ENCODE measurements around the gene CSMD2. TPM values are rescaled to one million over a fixed set of nuclear protein-coding genes. Genes with fewer than 3 reads are reported as not detected.

Gene CSMD2
- total and polyA plus RNA-seq, 2 of the 4 experiments (the other 2 are of a cell fraction), result under 0.01 to 0.36 TPM

- CTCF ChIA-PET, result no interaction called here
- Histone ChIP-seq H3K4ac (ENCODE audit: low read depth, low read length) (no peak overlapping the region), H3K18ac (ENCODE audit: low read depth, low read length) (no peak overlapping the region), H2AK5ac (ENCODE audit: low read depth, low read length) (no peak overlapping the region), H3K9me3 (ENCODE audit: control insufficient read depth, insufficient read depth, low read length) (no peaks in the 10 kb centered on the region), H2AK9ac (replicated peaks; ENCODE audit: low read depth, low read length, poor library complexity) (no peak overlapping the region), H2BK120ac (ENCODE audit: low read depth, low read length) (no peak overlapping the region), H3K14ac (replicated peaks; ENCODE audit: low read depth, low read length) (no peak overlapping the region), H3K4me1 (ENCODE audit: control insufficient read depth, insufficient read depth, low read length) (no peaks in the 10 kb centered on the region), H4K91ac (ENCODE audit: insufficient read depth, low read depth, low read length) (no peak overlapping the region), H3K9ac (ENCODE audit: low read depth, low read length) (no peak overlapping the region), H4K8ac (ENCODE audit: low read depth in 2 of 2, low read length in 2 of 2) (no peak overlapping the region), H2BK20ac (ENCODE audit: low read depth, low read length) (no peak overlapping the region), H3K4me3 (ENCODE audit: insufficient read depth, low read depth, low read length) (no peak overlapping the region), H4K20me1 (ENCODE audit: insufficient read depth, low read length) (no peaks in the 10 kb centered on the region), H3K4me2 (ENCODE audit: low read depth, low read length) (no peak overlapping the region), H2BK5ac (ENCODE audit: low read depth, low read length, poor library complexity, severe bottlenecking) (no peak overlapping the region), H3K56ac (ENCODE audit: extremely low read depth, insufficient read depth, low read length) (no peak overlapping the region), H3K36me3 (ENCODE audit: control insufficient read depth, insufficient read depth, low read length) (no peaks in the 10 kb centered on the region), H3K9me1 (ENCODE audit: insufficient read depth, low read length) (no peaks in the 10 kb centered on the region), H4K5ac (ENCODE audit: low read depth, low read length) (no peak overlapping the region), H3K27me3 (ENCODE audit: control insufficient read depth, insufficient read depth, low read length) (no peaks in the 10 kb centered on the region), H3K23ac (ENCODE audit: low read depth, low read length) (no peak overlapping the region), H3K79me1 (ENCODE audit: low read depth in 1 of 2, low read length in 2 of 2) (no peaks in the 10 kb centered on the region), H3K27ac (ENCODE audit: insufficient read depth, low read length) (no peak overlapping the region), H2BK15ac (ENCODE audit: low read depth, low read length) (no peak overlapping the region), H2AFZ (replicated peaks; ENCODE audit: low read length, poor library complexity) (no peak overlapping the region)
- no peak for DNase-seq
- POLR2A ChIA-PET (ENCODE audit: unreplicated experiment), result no interaction called here
- dilution Hi-C loops (cut with HindIII; ENCODE audit: low sequenced_read_pairs, unreplicated experiment) (no loop called here), intact Hi-C loops (cut with micrococcal nuclease) (no loop called here), in situ Hi-C loops (cut with MboI; ENCODE audit: low sequenced_read_pairs) (no loop called here)
- no peak for TF ChIP-seq CTCF (conservative IDR thresholded peaks at IDR 0.05; ENCODE audit: low read depth, low read length)
- TF ChIP-seq ELK1 (IDR thresholded peaks at IDR 0.05; ENCODE audit: borderline replicate concordance, low read depth, low read length), result no peak
- TF ChIP-seq MAZ (IDR thresholded peaks at IDR 0.05; ENCODE audit: borderline replicate concordance, low read depth, low read length), result no peak
- no peak for TF ChIP-seq BHLHE40 (IDR thresholded peaks at IDR 0.05; ENCODE audit: low read depth, low read length)
- no peak for TF ChIP-seq USF2 (IDR thresholded peaks at IDR 0.05; ENCODE audit: low read depth, low read length)
- TF ChIP-seq FOS (IDR thresholded peaks at IDR 0.05; ENCODE audit: low read depth, low read length), result no peak
- TF ChIP-seq CHD1 (IDR thresholded peaks at IDR 0.05; ENCODE audit: low read depth, low read length), result no peak
- no peak for TF ChIP-seq CEBPB (IDR thresholded peaks at IDR 0.05; ENCODE audit: low read depth, low read length)
- TF ChIP-seq MXI1 (IDR thresholded peaks at IDR 0.05; ENCODE audit: borderline replicate concordance, low read depth, low read length), result no peak
- no peak for TF ChIP-seq RAD21 (IDR thresholded peaks at IDR 0.05; ENCODE audit: low read length)
- TF ChIP-seq SMC3 (IDR thresholded peaks at IDR 0.05; ENCODE audit: low read depth, low read length), result no peak
- TF ChIP-seq POLR2A (IDR thresholded peaks at IDR 0.05; ENCODE audit: low read depth, low read length), result no peak
- TF ChIP-seq MAFK (IDR thresholded peaks at IDR 0.05; ENCODE audit: low read depth, low read length), result no peak
- TF ChIP-seq RFX5 (IDR thresholded peaks at IDR 0.05; ENCODE audit: low read depth, low read length), result no peak
- TF ChIP-seq RCOR1 (IDR thresholded peaks at IDR 0.05; ENCODE audit: insufficient replicate concordance, low read length), result no peak
- no peak for TF ChIP-seq NFE2L2 (IDR thresholded peaks at IDR 0.05; ENCODE audit: low read depth, low read length)
- no CpG with 5 or more reads among the region's 4 CpGs for WGBS, 2 experiments (ENCODE audit: extremely low coverage in 2 of 2, insufficient read length in 1 of 2)
- ATAC-seq (ENCODE audit: low read depth), result no peak
- no TSS peak for BruUV-seq (replicated peaks)
Observed at GRCh38 chr1:33562563-33562962, 602.5 kb downstream of the CSMD2 start.
